ENCODE data around the gene FGF2. TPM values are rescaled to one million over a fixed set of nuclear protein-coding genes. Genes with fewer than 3 reads are reported as not detected.
A peak's percentile ranks its signal among the peaks of the same experiment; 100 is the strongest.

The FGF2 gene
- total RNA-seq, 2 donors from 2014 or later, result 12.5 to 18.5 TPM

- no peaks in the 10 kb centered on the region for H3K4me1 ChIP-seq (ENCODE audit: control insufficient read depth, insufficient read depth, low read length)
- Mint-ChIP-seq H3K36me3 (ENCODE audit: low read depth) (no peaks in the 10 kb centered on the region), H3K27me3 (ENCODE audit: insufficient read depth) (no peaks in the 10 kb centered on the region), H3K27ac (peak overlapping the region; percentile 16), H3K9me3 (no peaks in the 10 kb centered on the region), H3K4me3 (no peak overlapping the region), H3K4me1 (peaks cover 4% of the 10 kb centered on the region)
- DNase-seq, result no peak
- no peak overlapping the region for H3K27ac ChIP-seq (ENCODE audit: low read depth, low read length)
- TF ChIP-seq, protein P1, sequence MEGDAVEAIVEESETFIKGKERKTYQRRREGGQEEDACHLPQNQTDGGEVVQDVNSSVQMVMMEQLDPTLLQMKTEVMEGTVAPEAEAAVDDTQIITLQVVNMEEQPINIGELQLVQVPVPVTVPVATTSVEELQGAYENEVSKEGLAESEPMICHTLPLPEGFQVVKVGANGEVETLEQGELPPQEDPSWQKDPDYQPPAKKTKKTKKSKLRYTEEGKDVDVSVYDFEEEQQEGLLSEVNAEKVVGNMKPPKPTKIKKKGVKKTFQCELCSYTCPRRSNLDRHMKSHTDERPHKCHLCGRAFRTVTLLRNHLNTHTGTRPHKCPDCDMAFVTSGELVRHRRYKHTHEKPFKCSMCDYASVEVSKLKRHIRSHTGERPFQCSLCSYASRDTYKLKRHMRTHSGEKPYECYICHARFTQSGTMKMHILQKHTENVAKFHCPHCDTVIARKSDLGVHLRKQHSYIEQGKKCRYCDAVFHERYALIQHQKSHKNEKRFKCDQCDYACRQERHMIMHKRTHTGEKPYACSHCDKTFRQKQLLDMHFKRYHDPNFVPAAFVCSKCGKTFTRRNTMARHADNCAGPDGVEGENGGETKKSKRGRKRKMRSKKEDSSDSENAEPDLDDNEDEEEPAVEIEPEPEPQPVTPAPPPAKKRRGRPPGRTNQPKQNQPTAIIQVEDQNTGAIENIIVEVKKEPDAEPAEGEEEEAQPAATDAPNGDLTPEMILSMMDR (conservative IDR thresholded peaks at IDR 0.05), result no peak
- no peaks in the 10 kb centered on the region for H3K9me3 ChIP-seq (ENCODE audit: control insufficient read depth, low read length)
- 86 to 96% methylated on average over 3 to 4 of the region's 4 CpGs for WGBS, 2 experiments (ENCODE audit: insufficient coverage in 1 of 2, insufficient read length in 1 of 2)
- H3K36me3 ChIP-seq (ENCODE audit: control insufficient read depth, insufficient read depth, low read length), result no peaks in the 10 kb centered on the region
- H3K27me3 ChIP-seq (ENCODE audit: control insufficient read depth, insufficient read depth, low read length, poor library complexity, severe bottlenecking), result no peaks in the 10 kb centered on the region
- no peak overlapping the region for H3K9ac ChIP-seq (ENCODE audit: extremely low read depth, low read length, poor library complexity, severe bottlenecking)
- no peak overlapping the region for H3K4me3 ChIP-seq (ENCODE audit: low read length)
These were observed 37.7 kb upstream of the FGF2 start for GRCh38 chr4:122788935-122789334.

DNA sequence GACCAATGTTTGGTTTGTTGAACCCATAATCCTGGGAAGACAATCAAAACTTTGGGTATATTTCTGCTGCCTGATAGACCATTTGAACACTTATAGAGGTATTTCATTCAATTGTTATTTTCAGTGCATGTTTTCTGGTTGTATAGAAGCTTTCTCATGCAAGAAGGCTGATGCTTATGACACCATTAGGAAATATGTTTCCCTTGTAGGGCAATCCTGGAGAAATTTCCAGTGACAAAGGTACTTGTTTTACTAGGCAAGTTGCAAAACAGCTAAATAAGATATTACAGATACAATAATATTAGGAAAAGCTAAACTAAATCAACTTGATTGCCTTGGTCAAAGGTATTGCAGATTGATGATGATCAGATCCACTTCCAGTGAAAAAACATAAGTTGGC is 32.8 kb upstream of the FGF2 start:
- Mint-ChIP-seq H3K27ac (no peak overlapping the region), H3K27me3 (ENCODE audit: insufficient read depth) (no peaks in the 10 kb centered on the region), H3K9me3 (no peaks in the 10 kb centered on the region), H3K4me3 (no peak overlapping the region), H3K36me3 (ENCODE audit: low read depth) (no peaks in the 10 kb centered on the region), H3K4me1 (peaks cover 14% of the 10 kb centered on the region)
- TF ChIP-seq, protein P1 (conservative IDR thresholded peaks at IDR 0.05), result no peak
- DNase-seq, result no peak
- no peaks in the 10 kb centered on the region for H3K36me3 ChIP-seq (ENCODE audit: control insufficient read depth, insufficient read depth, low read length)
- H3K4me1 ChIP-seq (ENCODE audit: control insufficient read depth, insufficient read depth, low read length), result peaks cover 3% of the 10 kb centered on the region
- H3K27ac ChIP-seq (ENCODE audit: low read depth, low read length), result no peak overlapping the region
- no peak overlapping the region for H3K9ac ChIP-seq (ENCODE audit: extremely low read depth, low read length, poor library complexity, severe bottlenecking)
- no peaks in the 10 kb centered on the region for H3K9me3 ChIP-seq (ENCODE audit: control insufficient read depth, low read length)
- H3K4me3 ChIP-seq (ENCODE audit: low read length), result no peak overlapping the region
- no peaks in the 10 kb centered on the region for H3K27me3 ChIP-seq (ENCODE audit: control insufficient read depth, insufficient read depth, low read length, poor library complexity, severe bottlenecking)

- Histone ChIP-seq H3K27me3 (ENCODE audit: control insufficient read depth, insufficient read depth, low read length, poor library complexity, severe bottlenecking) (no peaks in the 10 kb centered on the region), H3K36me3 (ENCODE audit: control insufficient read depth, insufficient read depth, low read length) (no peaks in the 10 kb centered on the region), H3K9ac (ENCODE audit: extremely low read depth, low read length, poor library complexity, severe bottlenecking) (no peak overlapping the region), H3K9me3 (ENCODE audit: control insufficient read depth, low read length) (no peaks in the 10 kb centered on the region), H3K4me3 (ENCODE audit: low read length) (no peak overlapping the region), H3K27ac (ENCODE audit: low read depth, low read length) (no peak overlapping the region), H3K4me1 (ENCODE audit: control insufficient read depth, insufficient read depth, low read length) (peaks cover 3% of the 10 kb centered on the region)
- Mint-ChIP-seq H3K4me3 (no peak overlapping the region), H3K9me3 (no peaks in the 10 kb centered on the region), H3K36me3 (ENCODE audit: low read depth) (no peaks in the 10 kb centered on the region), H3K27ac (peak overlapping the region; percentile 84), H3K27me3 (ENCODE audit: insufficient read depth) (no peaks in the 10 kb centered on the region), H3K4me1 (peaks cover 14% of the 10 kb centered on the region)
- TF ChIP-seq, protein P1 (conservative IDR thresholded peaks at IDR 0.05), result no peak
- 86 to 96% methylated on average over 2 to 4 of the region's 4 CpGs for WGBS, 2 experiments (ENCODE audit: insufficient coverage in 1 of 2, insufficient read length in 1 of 2)
- peak; percentile 75 for DNase-seq
These were observed 29.7 kb upstream of the FGF2 start for GRCh38 chr4:122796801-122797404.

All from endodermal cell (in vitro differentiated cells).